ENCODE measurements around the gene ANGPTL5. TPM values are rescaled to one million over a fixed set of nuclear protein-coding genes. Genes with fewer than 3 reads are reported as not detected.

Gene ANGPTL5
- total RNA-seq, 4 donors from 2014 or later: 0.37 to 3.2 (median 0.56) TPM; not detected in 1

DNA sequence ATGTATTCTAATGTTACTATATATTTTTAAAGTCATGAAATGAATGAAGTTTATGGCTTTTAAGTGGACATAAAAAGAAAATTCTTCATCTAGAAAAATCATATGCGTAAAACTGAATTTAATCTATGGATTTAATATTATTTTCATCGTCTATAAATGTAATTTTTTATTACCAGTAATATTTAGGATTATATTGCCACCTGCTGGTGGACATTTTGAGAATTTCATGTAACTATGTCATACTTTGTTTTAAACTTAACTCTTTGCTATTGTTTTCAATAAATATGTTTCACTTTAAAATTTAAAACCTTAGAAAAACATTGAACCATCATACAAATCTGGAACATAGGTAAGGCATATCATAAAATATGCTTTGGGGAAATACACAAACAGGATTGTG is 68.1 kb downstream of the ANGPTL5 start:
- TF ChIP-seq, protein P1, sequence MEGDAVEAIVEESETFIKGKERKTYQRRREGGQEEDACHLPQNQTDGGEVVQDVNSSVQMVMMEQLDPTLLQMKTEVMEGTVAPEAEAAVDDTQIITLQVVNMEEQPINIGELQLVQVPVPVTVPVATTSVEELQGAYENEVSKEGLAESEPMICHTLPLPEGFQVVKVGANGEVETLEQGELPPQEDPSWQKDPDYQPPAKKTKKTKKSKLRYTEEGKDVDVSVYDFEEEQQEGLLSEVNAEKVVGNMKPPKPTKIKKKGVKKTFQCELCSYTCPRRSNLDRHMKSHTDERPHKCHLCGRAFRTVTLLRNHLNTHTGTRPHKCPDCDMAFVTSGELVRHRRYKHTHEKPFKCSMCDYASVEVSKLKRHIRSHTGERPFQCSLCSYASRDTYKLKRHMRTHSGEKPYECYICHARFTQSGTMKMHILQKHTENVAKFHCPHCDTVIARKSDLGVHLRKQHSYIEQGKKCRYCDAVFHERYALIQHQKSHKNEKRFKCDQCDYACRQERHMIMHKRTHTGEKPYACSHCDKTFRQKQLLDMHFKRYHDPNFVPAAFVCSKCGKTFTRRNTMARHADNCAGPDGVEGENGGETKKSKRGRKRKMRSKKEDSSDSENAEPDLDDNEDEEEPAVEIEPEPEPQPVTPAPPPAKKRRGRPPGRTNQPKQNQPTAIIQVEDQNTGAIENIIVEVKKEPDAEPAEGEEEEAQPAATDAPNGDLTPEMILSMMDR (IDR thresholded peaks at IDR 0.05): no peak
- DNase-seq (ENCODE audit: low spot score): no peak
- no peak for ATAC-seq (ENCODE audit: low FRiP score)

DNA sequence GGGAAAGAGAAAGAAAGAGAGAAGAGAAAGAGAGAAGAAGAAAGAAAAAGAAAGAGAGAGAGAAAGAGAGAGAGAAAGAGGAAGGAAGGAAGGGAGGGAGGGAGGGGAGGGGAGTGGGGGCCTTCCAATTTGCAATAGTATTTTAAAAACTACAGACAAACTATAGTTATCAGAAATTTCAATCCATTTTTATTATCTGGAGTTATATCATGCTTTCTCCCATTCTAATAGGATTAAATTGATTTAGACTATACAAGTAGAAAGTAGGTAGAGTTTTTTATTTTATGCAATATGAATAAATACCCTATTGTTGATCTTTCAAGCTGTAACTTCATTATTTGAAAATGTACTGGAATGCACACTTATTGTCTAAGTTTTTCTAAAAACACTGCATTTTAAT is 71.7 kb downstream of the ANGPTL5 start:
- DNase-seq (ENCODE audit: low spot score) (no peak), ATAC-seq (ENCODE audit: low FRiP score) (no peak)
- TF ChIP-seq, protein P1 (IDR thresholded peaks at IDR 0.05): no peak

DNA sequence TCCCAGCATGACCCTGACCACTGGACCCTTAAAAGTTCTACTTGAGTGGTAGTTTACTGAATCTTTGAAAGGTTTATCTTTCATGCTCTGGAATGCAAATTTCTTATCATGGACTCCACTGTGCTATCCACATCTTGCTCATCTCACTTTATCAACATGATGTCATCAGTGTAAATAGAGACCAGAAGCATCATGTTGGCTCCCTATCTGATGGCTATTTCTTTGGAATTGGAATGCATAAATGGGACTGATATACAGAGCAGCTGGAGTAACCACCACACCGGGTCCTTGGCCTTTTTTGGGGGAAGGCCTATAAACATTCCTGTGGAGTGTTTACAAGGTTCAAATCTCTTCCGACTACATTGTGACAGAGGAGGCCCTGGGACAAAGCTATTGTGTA is 75.6 kb downstream of the ANGPTL5 start:
- DNase-seq (ENCODE audit: low spot score) (no peak), ATAC-seq (ENCODE audit: low FRiP score) (no peak)
- TF ChIP-seq, protein P1 (IDR thresholded peaks at IDR 0.05): no peak

Other genes with a start within 250 kb of the ANGPTL5 start
- gene CEP126, start 1.5 kb downstream of the ANGPTL5 start, total RNA-seq: 1 to 10 TPM; 2.0 to 9.5 (median 7.0) TPM
- 1 to 10 TPM; 1.0 to 3.2 (median 1.2) TPM for gene CFAP300, start 130.9 kb upstream of the ANGPTL5 start, total RNA-seq
- 100 to 1,000 TPM; 102 to 152 (median 130) TPM for gene YAP1, start 193.9 kb upstream of the ANGPTL5 start, total RNA-seq